Panc1 (cell line): Measurements from ENCODE around the gene PTPN1.

Experiments
- CTCF ChIP-seq: fragments of 450-650 bp; IDR thresholded peaks from 2 replicates; pipeline ENCODE4 v1.5.1; 2017; ENCODE audit warnings: mild to moderate bottlenecking
- TCF7L2 ChIP-seq: IDR thresholded peaks from 2 replicates; pipeline ENCODE4 v1.6.1; 2011; ENCODE audit warnings: mild to moderate bottlenecking, low read depth, low read length, inconsistent platforms

GRCh38 chr20:50487397-50487796 is 22.8 kb upstream of the PTPN1 start:
- TF ChIP-seq CTCF (no peak), TCF7L2 (no peak)
